ENCODE results near the gene ADAT3.

DNA sequence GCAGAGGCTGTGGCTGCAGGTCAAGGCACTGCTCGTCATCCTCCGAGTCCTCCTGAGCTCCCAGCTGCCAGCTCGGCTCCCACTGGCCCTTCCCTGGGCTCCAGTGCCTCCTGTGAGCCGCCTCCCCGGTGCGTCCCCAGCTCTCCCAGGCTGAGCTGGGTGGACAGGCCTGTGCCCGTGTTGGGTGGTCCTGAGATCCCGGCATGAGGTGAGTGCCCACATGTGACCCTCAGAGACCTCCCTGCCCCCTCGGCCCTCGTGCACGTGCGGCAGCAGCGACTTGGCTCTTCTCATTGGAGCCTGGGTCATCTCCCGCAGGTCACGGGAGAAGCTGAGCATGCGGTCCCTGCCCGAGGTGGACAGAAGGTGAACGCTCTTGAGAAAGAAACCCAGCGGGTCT is 15.4 kb downstream of the ADAT3 start:
- TF ChIP-seq, protein P1, sequence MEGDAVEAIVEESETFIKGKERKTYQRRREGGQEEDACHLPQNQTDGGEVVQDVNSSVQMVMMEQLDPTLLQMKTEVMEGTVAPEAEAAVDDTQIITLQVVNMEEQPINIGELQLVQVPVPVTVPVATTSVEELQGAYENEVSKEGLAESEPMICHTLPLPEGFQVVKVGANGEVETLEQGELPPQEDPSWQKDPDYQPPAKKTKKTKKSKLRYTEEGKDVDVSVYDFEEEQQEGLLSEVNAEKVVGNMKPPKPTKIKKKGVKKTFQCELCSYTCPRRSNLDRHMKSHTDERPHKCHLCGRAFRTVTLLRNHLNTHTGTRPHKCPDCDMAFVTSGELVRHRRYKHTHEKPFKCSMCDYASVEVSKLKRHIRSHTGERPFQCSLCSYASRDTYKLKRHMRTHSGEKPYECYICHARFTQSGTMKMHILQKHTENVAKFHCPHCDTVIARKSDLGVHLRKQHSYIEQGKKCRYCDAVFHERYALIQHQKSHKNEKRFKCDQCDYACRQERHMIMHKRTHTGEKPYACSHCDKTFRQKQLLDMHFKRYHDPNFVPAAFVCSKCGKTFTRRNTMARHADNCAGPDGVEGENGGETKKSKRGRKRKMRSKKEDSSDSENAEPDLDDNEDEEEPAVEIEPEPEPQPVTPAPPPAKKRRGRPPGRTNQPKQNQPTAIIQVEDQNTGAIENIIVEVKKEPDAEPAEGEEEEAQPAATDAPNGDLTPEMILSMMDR (IDR thresholded peaks at IDR 0.05), result no peak
- TF ChIP-seq EZH2 (IDR thresholded peaks at IDR 0.05; ENCODE audit: borderline replicate concordance, insufficient read depth, low read depth, low read length, poor library complexity, severe bottlenecking), result no peak
